SU-DHL-6 (cell line): Measurements from ENCODE around the gene MARVELD2.

Experiments
- EZH2phosphoT487 ChIP-seq: fragments of 200-600 bp; sonication (generic), shearing (Covaris generic); conservative IDR thresholded peaks from 2 replicates; pipeline ENCODE4 v1.6.1; 2018; ENCODE audit warnings: mild to moderate bottlenecking, antibody characterized with exemption, low read length, moderate library complexity, mixed read lengths
- TF ChIP-seq, protein P1 (sequence below): fragments of 200-600 bp; sonication (generic); IDR thresholded peaks from one replicate; pipeline ENCODE4 v1.5.1; 2017; ENCODE audit warnings: antibody characterized with exemption, mild to moderate bottlenecking, low read length, moderate library complexity; ENCODE audit not compliant: insufficient read depth, poor library complexity, severe bottlenecking

DNA sequence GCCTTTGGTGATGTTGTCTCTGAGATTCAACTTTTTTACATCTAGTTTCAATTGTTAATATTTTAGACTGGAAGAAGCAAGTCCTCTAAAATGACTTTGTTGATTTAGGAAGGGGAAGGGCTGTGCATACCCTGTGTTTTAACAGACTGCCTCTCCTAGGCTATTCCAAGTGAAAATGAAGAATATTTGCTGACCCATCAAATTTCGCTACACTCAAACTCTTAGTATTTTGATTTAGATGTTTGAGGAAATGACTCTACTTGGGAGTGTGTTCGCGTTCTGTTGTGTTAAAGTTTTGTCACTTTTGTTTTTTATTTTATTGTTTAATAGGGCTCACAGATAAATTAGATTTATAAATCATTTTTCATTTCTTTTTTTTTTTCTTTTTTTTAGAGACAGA lies 3.6 kb downstream of the MARVELD2 start:
- TF ChIP-seq, protein P1, sequence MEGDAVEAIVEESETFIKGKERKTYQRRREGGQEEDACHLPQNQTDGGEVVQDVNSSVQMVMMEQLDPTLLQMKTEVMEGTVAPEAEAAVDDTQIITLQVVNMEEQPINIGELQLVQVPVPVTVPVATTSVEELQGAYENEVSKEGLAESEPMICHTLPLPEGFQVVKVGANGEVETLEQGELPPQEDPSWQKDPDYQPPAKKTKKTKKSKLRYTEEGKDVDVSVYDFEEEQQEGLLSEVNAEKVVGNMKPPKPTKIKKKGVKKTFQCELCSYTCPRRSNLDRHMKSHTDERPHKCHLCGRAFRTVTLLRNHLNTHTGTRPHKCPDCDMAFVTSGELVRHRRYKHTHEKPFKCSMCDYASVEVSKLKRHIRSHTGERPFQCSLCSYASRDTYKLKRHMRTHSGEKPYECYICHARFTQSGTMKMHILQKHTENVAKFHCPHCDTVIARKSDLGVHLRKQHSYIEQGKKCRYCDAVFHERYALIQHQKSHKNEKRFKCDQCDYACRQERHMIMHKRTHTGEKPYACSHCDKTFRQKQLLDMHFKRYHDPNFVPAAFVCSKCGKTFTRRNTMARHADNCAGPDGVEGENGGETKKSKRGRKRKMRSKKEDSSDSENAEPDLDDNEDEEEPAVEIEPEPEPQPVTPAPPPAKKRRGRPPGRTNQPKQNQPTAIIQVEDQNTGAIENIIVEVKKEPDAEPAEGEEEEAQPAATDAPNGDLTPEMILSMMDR: no peak
- TF ChIP-seq EZH2phosphoT487: no peak
